Heart left ventricle (tissue), 16 donors: Measurements from ENCODE around the gene CNPY1. TPM values are rescaled to one million over a fixed set of nuclear protein-coding genes. Genes with fewer than 3 reads are reported as not detected.

ENCODE experiments used
- ATAC-seq, 4 donors: fragments of 200-7000 bp; cut with Tn5 transposase; one replicate each; pipeline ENCODE4 v1.9.1; 2020 to 2022; ENCODE audit warnings: moderate library complexity in 4 of 4, mild to moderate bottlenecking in 3 of 4, moderate number of reproducible peaks in 1 of 4
- DNase-seq, 5 donors: peaks; one replicate each; pipeline ENCODE4 v3.0.0-alpha.2; 2020
- H3K27ac ChIP-seq, 12 donors: fragments of 200-600 bp; sonication (generic) in 4 of 12; one replicate each; pipeline versions ENCODE4 v1.5.0 to v1.8.0; 2016 to 2022; ENCODE audit warnings: mild to moderate bottlenecking in 2 of 12
- H3K27me3 ChIP-seq, 9 donors: fragments of 200-600 bp; sonication (generic) in 2 of 9; one replicate each; pipeline versions ENCODE4 v1.5.1 to v1.8.0; 2016 to 2022; ENCODE audit warnings: mild to moderate bottlenecking in 3 of 9
- H3K36me3 ChIP-seq, 9 donors: fragments of 200-600 bp; sonication (generic) in 2 of 9; one replicate each; pipeline versions ENCODE4 v1.5.0 to v1.8.0; 2018 to 2022; ENCODE audit warnings: mild to moderate bottlenecking in 2 of 9
- H3K4me1 ChIP-seq, 12 donors: fragments of 200-600 bp; sonication (generic) in 4 of 12; one replicate each; pipeline versions ENCODE4 v1.5.0 to v1.8.0; 2016 to 2022; ENCODE audit warnings: mild to moderate bottlenecking in 3 of 12
- H3K4me3 ChIP-seq, 12 donors: fragments of 200-600 bp; sonication (generic) in 4 of 12; one replicate each; pipeline versions ENCODE4 v1.5.0 to v1.8.0; 2017 to 2022; ENCODE audit warnings: mild to moderate bottlenecking in 9 of 12, moderate library complexity in 4 of 12
- H3K9me3 ChIP-seq, 12 donors: fragments of 200-600 bp; sonication (generic) in 4 of 12; one replicate each; pipeline versions ENCODE4 v1.5.0 to v1.8.0; 2016 to 2022; ENCODE audit warnings: mild to moderate bottlenecking in 1 of 12
- CTCF ChIP-seq, 12 donors: fragments of 200-600 bp; sonication (generic) in 4 of 12; IDR thresholded peaks; one replicate each; pipeline versions ENCODE4 v1.5.0 to v1.8.0; 2018 to 2022; ENCODE audit warnings: antibody characterized with exemption in 12 of 12, mild to moderate bottlenecking in 5 of 12
- POLR2A ChIP-seq, 2 donors: fragments of 450-650 bp; IDR thresholded peaks; one replicate each; pipeline ENCODE4 v1.6.1; 2017; ENCODE audit warnings: antibody characterized with exemption in 2 of 2, mild to moderate bottlenecking in 2 of 2, moderate library complexity in 2 of 2
- WGBS, 4 donors: extraction: QIAGEN DNeasy Blood & Tissue Kit in 2 of 4; methylation state at CpG; one replicate each; pipeline versions ENCODE4 v1.1.5 to v1.1.7; 2013 to 2018; 5-methylcytosine and 5-hydroxymethylcytosine counted together
- intact Hi-C, 10 donors: fragments of 100-400 bp; cut with DNase I; formaldehyde crosslinking; loops; one replicate each; pipeline versions ENCODE4 v1.11.1 to v1.14.2; 2022
- polyA plus RNA-seq, 2 donors: library from polyadenylated mRNA; stranded (reverse); fragments of 200-250 nt; gene quantifications; one replicate each; pipeline ENCODE4 v1.2.3, GENCODE V29; 2013
- total RNA-seq, 9 donors: library from RNA; depleted of rRNA in 2 of 9; stranded (reverse); fragments of >200 nt in 2 of 9; fragmentation: NEBNext Ultra II Directional in 3 of 9; extraction: Animal tissue kit (Norgen Biotek cat#: 25700) in 3 of 9; gene quantifications; one replicate each; pipeline versions ENCODE4 v1.1.0 to v1.2.4, GENCODE V29; 2016 to 2023
- donor health status: ischemic (EF 13 %, LVEDD 7.1; RV severe dilation, severe dysfunction).
- donor health status: healthy with polysubstance abuse.
- donor health status: DM: no; HTN: yes; CAD: no.
- donor health status: DM: no; HTN: no; CAD: no.
- donor health status: ischemic (EF 25% LVEDD 6.9; RV normal size, moderate dysfunction).
- donor health status: ischemic (EF 25% LVEDD 5.7; RV mildly dilated, moderate dysfunction).
- donor health status: healthy.
- donor health status: DM: yes; HTN: yes; CAD: no.
- donor health status: ischemic (EF 35%, LVEDD 5.7; RV mildly dilated, moderate dysfunction).
- donor health status: nonischemic (EF 11% LVEDD 7.7; RV severe dilation, severe dysfunction).
- donor health status: DM: yes; HTN: yes; CAD: no.
- donor health status: PGD.
- donor health status: ischemic (EF 29% LVEDD 5.4; RV normal size, mild dysfunction).
- donor health status: nonischemic (EF 23%, LVEDD 6.1; RV moderate dilation, normal function).

The CNPY1 gene
- total and polyA plus RNA-seq, 11 donors: not detected

- Histone ChIP-seq H3K4me3 (peak overlapping the region in 2 of 12 donors; percentile 3 to 5), H3K36me3 (no peaks in the 10 kb centered on the region), H3K4me1 (peaks cover 0 to 68% (median 21%) of the 10 kb centered on the region in 12 donors), H3K9me3 (no peaks in the 10 kb centered on the region), H3K27me3 (peaks cover 91 to 96% (median 95%) of the 10 kb centered on the region in 9 donors), H3K27ac (no peak overlapping the region)
- TF ChIP-seq POLR2A (IDR thresholded peaks at IDR 0.05): no peak
- TF ChIP-seq CTCF (IDR thresholded peaks at IDR 0.05): no peak
- no peak for ATAC-seq
- intact Hi-C loops: loop anchor here in 3 of 10 donors (10.0 kb wide), 3 partner anchors 51 to 79 kb away; no protein-coding TSS in a partner anchor
- 2 to 5% (median 3%) methylated on average over 31 to 57 of the region's 57 CpGs for WGBS, 4 donors
- DNase-seq: no peak
Measured at GRCh38 chr7:155453296-155454182, 92.8 kb downstream of the CNPY1 start.

GRCh38 chr7:155452505-155453295, 93.7 kb downstream of the CNPY1 start:
- DNase-seq (no peak), ATAC-seq (no peak)
- Histone ChIP-seq H3K4me1 (peaks cover 0 to 65% (median 19%) of the 10 kb centered on the region in 12 donors), H3K9me3 (no peaks in the 10 kb centered on the region), H3K27ac (no peak overlapping the region), H3K27me3 (peaks cover 92 to 97% (median 96%) of the 10 kb centered on the region in 9 donors), H3K36me3 (no peaks in the 10 kb centered on the region), H3K4me3 (peak overlapping the region in 1 of 12 donors; percentile 3)
- TF ChIP-seq POLR2A (IDR thresholded peaks at IDR 0.05) (no peak), CTCF (IDR thresholded peaks at IDR 0.05) (no peak)
- intact Hi-C loops: loop anchor here in 3 of 10 donors (10.0 kb wide), 3 partner anchors 52 to 78 kb away; no protein-coding TSS in a partner anchor
- WGBS, 4 donors: 21 to 26% (median 24%) methylated on average over 5 of the region's 5 CpGs

GRCh38 chr7:155451840-155452239, 94.5 kb downstream of the CNPY1 start:
- TF ChIP-seq CTCF (IDR thresholded peaks at IDR 0.05) (no peak), POLR2A (IDR thresholded peaks at IDR 0.05) (no peak)
- no peak for DNase-seq
- H3K4me3 ChIP-seq: no peak overlapping the region
- peaks cover 93 to 100% (median 100%) of the 10 kb centered on the region in 9 donors for H3K27me3 ChIP-seq
- H3K4me1 ChIP-seq: peaks cover 0 to 59% (median 14%) of the 10 kb centered on the region in 12 donors
- H3K36me3 ChIP-seq: no peaks in the 10 kb centered on the region
- ATAC-seq: no peak
- H3K9me3 ChIP-seq: no peaks in the 10 kb centered on the region
- no peak overlapping the region for H3K27ac ChIP-seq
- 8 to 12% (median 9%) methylated on average over 9 of the region's 9 CpGs for WGBS, 4 donors
- intact Hi-C loops: loop anchor here in 3 of 10 donors (10.0 kb wide), 3 partner anchors 53 to 77 kb away; no protein-coding TSS in a partner anchor

Other genes with a start within 250 kb of the CNPY1 start
- gene INSIG1, start 248.7 kb downstream of the CNPY1 start, total RNA-seq: 10 to 100 TPM in 7 of 9 donors, 1 to 10 TPM in 2; 7.9 to 24.5 (median 13.3) TPM
- 10 to 100 TPM in 1 of 2 donors, 1 to 10 TPM in 1; 5.2 to 22.3 TPM for gene INSIG1, start 248.7 kb downstream of the CNPY1 start, polyA plus RNA-seq
- under 1 TPM in 1 of 9 donors, not detected in 8; 0.06 TPM for gene EN2, start 88.4 kb downstream of the CNPY1 start, total RNA-seq
- gene EN2, start 88.4 kb downstream of the CNPY1 start, polyA plus RNA-seq: under 1 TPM in 1 of 2 donors, not detected in 1; 0.08 TPM
- gene RBM33, start 98.1 kb upstream of the CNPY1 start, total RNA-seq: 10 to 100 TPM; 13.1 to 40.8 (median 35.8) TPM
- gene RBM33, start 98.1 kb upstream of the CNPY1 start, polyA plus RNA-seq: 10 to 100 TPM; 15.8 to 20.0 TPM